ENCODE data around the gene SHB. TPM values are rescaled to one million over a fixed set of nuclear protein-coding genes. Genes with fewer than 3 reads are reported as not detected.

Gene SHB
- total RNA-seq, 1 experiment from 2014 or later, result 20.7 TPM

GRCh38 chr9:38062106-38062497, 6.9 kb downstream of the SHB start:
- ChIA-PET CTCF (interaction anchor here (1.4 kb wide), 1 partner anchor 149 kb away, joined by 5 read pairs; no protein-coding TSS in a partner anchor), POLR2A (ENCODE audit: low non-redundant PET) (no interaction called here)
- H3K27me3 ChIP-seq (replicated peaks; ENCODE audit: insufficient read depth, low read depth, low read length, poor library complexity), result no peaks in the 10 kb centered on the region
- intact Hi-C loops (cut with micrococcal nuclease; ENCODE audit: unreplicated experiment), result loop anchor here (10.0 kb wide), 1 partner anchor 97 kb away; no protein-coding TSS in a partner anchor
- H3K4me1 ChIP-seq (ENCODE audit: insufficient read depth, low read length, poor library complexity, severe bottlenecking), result peaks cover 57% of the 10 kb centered on the region
- H3K27ac ChIP-seq (ENCODE audit: low read depth, low read length, poor library complexity, severe bottlenecking), result peak overlapping the region; percentile 30
- H3K36me3 ChIP-seq (ENCODE audit: insufficient read depth, low read length, poor library complexity, severe bottlenecking), result no peaks in the 10 kb centered on the region
- no peak for DNase-seq (ENCODE audit: low spot score)
- H3K4me3 ChIP-seq (ENCODE audit: low read depth, low read length, poor library complexity, severe bottlenecking), result no peak overlapping the region
- H3K9me3 ChIP-seq (ENCODE audit: low read depth, low read length, poor library complexity, severe bottlenecking), result no peaks in the 10 kb centered on the region
- no peak for TF ChIP-seq EZH2 (IDR thresholded peaks at IDR 0.05; ENCODE audit: borderline replicate concordance, low read depth, low read length, poor library complexity, severe bottlenecking)
- TF ChIP-seq, protein P1, sequence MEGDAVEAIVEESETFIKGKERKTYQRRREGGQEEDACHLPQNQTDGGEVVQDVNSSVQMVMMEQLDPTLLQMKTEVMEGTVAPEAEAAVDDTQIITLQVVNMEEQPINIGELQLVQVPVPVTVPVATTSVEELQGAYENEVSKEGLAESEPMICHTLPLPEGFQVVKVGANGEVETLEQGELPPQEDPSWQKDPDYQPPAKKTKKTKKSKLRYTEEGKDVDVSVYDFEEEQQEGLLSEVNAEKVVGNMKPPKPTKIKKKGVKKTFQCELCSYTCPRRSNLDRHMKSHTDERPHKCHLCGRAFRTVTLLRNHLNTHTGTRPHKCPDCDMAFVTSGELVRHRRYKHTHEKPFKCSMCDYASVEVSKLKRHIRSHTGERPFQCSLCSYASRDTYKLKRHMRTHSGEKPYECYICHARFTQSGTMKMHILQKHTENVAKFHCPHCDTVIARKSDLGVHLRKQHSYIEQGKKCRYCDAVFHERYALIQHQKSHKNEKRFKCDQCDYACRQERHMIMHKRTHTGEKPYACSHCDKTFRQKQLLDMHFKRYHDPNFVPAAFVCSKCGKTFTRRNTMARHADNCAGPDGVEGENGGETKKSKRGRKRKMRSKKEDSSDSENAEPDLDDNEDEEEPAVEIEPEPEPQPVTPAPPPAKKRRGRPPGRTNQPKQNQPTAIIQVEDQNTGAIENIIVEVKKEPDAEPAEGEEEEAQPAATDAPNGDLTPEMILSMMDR (conservative IDR thresholded peaks at IDR 0.05; ENCODE audit: low read depth, low read length), result no peak
- BruUV-seq (replicated peaks), result no TSS peak

GRCh38 chr9:38061326-38061977, 7.6 kb downstream of the SHB start:
- intact Hi-C loops (cut with micrococcal nuclease; ENCODE audit: unreplicated experiment), result loop anchor here (10.0 kb wide), 1 partner anchor 97 kb away; no protein-coding TSS in a partner anchor
- TF ChIP-seq EZH2 (IDR thresholded peaks at IDR 0.05; ENCODE audit: borderline replicate concordance, low read depth, low read length, poor library complexity, severe bottlenecking), result no peak
- POLR2A ChIA-PET (ENCODE audit: low non-redundant PET), result interaction anchor here (0.6 to 1.0 kb wide), 2 partner anchors 25 to 148 kb away, joined by 3 to 11 read pairs; no protein-coding TSS in a partner anchor
- DNase-seq (ENCODE audit: low spot score), result no peak
- peaks cover 52% of the 10 kb centered on the region for H3K4me1 ChIP-seq (ENCODE audit: insufficient read depth, low read length, poor library complexity, severe bottlenecking)
- no TSS peak for BruUV-seq (replicated peaks)
- H3K27ac ChIP-seq (ENCODE audit: low read depth, low read length, poor library complexity, severe bottlenecking), result peak overlapping the region; percentile 30
- CTCF ChIA-PET, result no interaction called here
- H3K27me3 ChIP-seq (replicated peaks; ENCODE audit: insufficient read depth, low read depth, low read length, poor library complexity), result no peaks in the 10 kb centered on the region
- H3K36me3 ChIP-seq (ENCODE audit: insufficient read depth, low read length, poor library complexity, severe bottlenecking), result no peaks in the 10 kb centered on the region
- H3K9me3 ChIP-seq (ENCODE audit: low read depth, low read length, poor library complexity, severe bottlenecking), result no peaks in the 10 kb centered on the region
- no peak overlapping the region for H3K4me3 ChIP-seq (ENCODE audit: low read depth, low read length, poor library complexity, severe bottlenecking)

GRCh38 chr9:38060681-38061080, 8.3 kb downstream of the SHB start:
- Histone ChIP-seq H3K27me3 (replicated peaks; ENCODE audit: insufficient read depth, low read depth, low read length, poor library complexity) (no peaks in the 10 kb centered on the region), H3K4me3 (ENCODE audit: low read depth, low read length, poor library complexity, severe bottlenecking) (no peak overlapping the region), H3K4me1 (ENCODE audit: insufficient read depth, low read length, poor library complexity, severe bottlenecking) (peaks cover 45% of the 10 kb centered on the region), H3K27ac (ENCODE audit: low read depth, low read length, poor library complexity, severe bottlenecking) (peak overlapping the region; percentile 9), H3K9me3 (ENCODE audit: low read depth, low read length, poor library complexity, severe bottlenecking) (no peaks in the 10 kb centered on the region), H3K36me3 (ENCODE audit: insufficient read depth, low read length, poor library complexity, severe bottlenecking) (no peaks in the 10 kb centered on the region)
- BruUV-seq (replicated peaks), result no TSS peak
- TF ChIP-seq, protein P1 (conservative IDR thresholded peaks at IDR 0.05; ENCODE audit: low read depth, low read length), result no peak
- TF ChIP-seq EZH2 (IDR thresholded peaks at IDR 0.05; ENCODE audit: borderline replicate concordance, low read depth, low read length, poor library complexity, severe bottlenecking), result no peak
- CTCF ChIA-PET, result no interaction called here
- intact Hi-C loops (cut with micrococcal nuclease; ENCODE audit: unreplicated experiment), result loop anchor here (10.0 kb wide), 1 partner anchor 96 kb away; no protein-coding TSS in a partner anchor
- no peak for DNase-seq (ENCODE audit: low spot score)
- POLR2A ChIA-PET (ENCODE audit: low non-redundant PET), result interaction anchor here (1.0 kb wide), 1 partner anchor 24 kb away, joined by 11 read pairs; no protein-coding TSS in a partner anchor

All from A673 (cell line).